DND-41 (cell line): ENCODE data around the gene SLC25A14.
"Not testable (repeated sequence)": the region's sequence is repeated elsewhere in the genome, so short reads cannot be mapped to it uniquely, and the experiment has no call there.

Experiments
- ATAC-seq: fragments of 200-7000 bp; cut with Tn5 transposase; 3 replicates; pipeline ENCODE4 v1.9.1; 2021; ENCODE audit warnings: low read depth; ENCODE audit not compliant: insufficient read depth
- DNase-seq: peaks from one replicate; pipeline ENCODE4 v3.0.0-alpha.2; 2020
- H2AFZ ChIP-seq: 2 replicates; pipeline ENCODE4 v1.6.0; 2012; ENCODE audit warnings: low read depth, low read length
- H3K27ac ChIP-seq: 2 replicates; pipeline ENCODE4 v1.5.1; 2012; ENCODE audit warnings: low read length, inconsistent platforms
- H3K27me3 ChIP-seq: fragments of 200-600 bp; sonication (generic); 2 replicates; pipeline ENCODE4 v1.6.0; 2012; ENCODE audit warnings: low read length, mild to moderate bottlenecking, inconsistent platforms; ENCODE audit not compliant: insufficient read depth, poor library complexity
- H3K36me3 ChIP-seq: 2 replicates; pipeline ENCODE4 v1.5.1; 2012; ENCODE audit warnings: low read length, inconsistent platforms; ENCODE audit not compliant: insufficient read depth
- H3K4me1 ChIP-seq: 2 replicates; pipeline ENCODE4 v1.5.1; 2012; ENCODE audit warnings: mild to moderate bottlenecking, low read length; ENCODE audit not compliant: insufficient read depth
- H3K4me2 ChIP-seq: 2 replicates; pipeline ENCODE4 v1.6.0; 2012; ENCODE audit warnings: mild to moderate bottlenecking, moderate library complexity, low read length, inconsistent platforms; ENCODE audit not compliant: insufficient read depth
- H3K4me3 ChIP-seq, 2 experiments: fragments of 200-600 bp in 1 of 2; shearing (Covaris generic) in 1 of 2; 2 replicates each; pipeline ENCODE4 v1.5.1; 2012 to 2016; ENCODE audit warnings: inconsistent platforms in 2 of 2, low read length in 2 of 2, mild to moderate bottlenecking in 2 of 2, low read depth in 1 of 2, moderate library complexity in 1 of 2
- H3K79me2 ChIP-seq: 2 replicates; pipeline ENCODE4 v1.6.0; 2012; ENCODE audit warnings: low read length, inconsistent platforms; ENCODE audit not compliant: insufficient read depth
- H3K9ac ChIP-seq: 2 replicates; pipeline ENCODE4 v1.6.0; 2012; ENCODE audit warnings: low read depth, mild to moderate bottlenecking, inconsistent platforms, low read length, moderate library complexity
- H3K9me3 ChIP-seq: 2 replicates; pipeline ENCODE4 v1.5.1; 2012; ENCODE audit warnings: low read length, moderate library complexity, mild to moderate bottlenecking, inconsistent platforms; ENCODE audit not compliant: insufficient read depth, severe bottlenecking
- H4K20me1 ChIP-seq: 2 replicates; pipeline ENCODE4 v1.6.0; 2012; ENCODE audit warnings: low read length; ENCODE audit not compliant: insufficient read depth
- EZH2 ChIP-seq: IDR thresholded peaks from 3 replicates; pipeline ENCODE4 v1.6.1; 2012; ENCODE audit warnings: borderline replicate concordance, low read depth, mild to moderate bottlenecking, moderate library complexity, low read length, inconsistent platforms; ENCODE audit not compliant: severe bottlenecking
- TF ChIP-seq, protein P1 (sequence below): IDR thresholded peaks from 2 replicates; pipeline ENCODE4 v1.5.1; 2012; ENCODE audit warnings: borderline replicate concordance, low read length, moderate library complexity, mild to moderate bottlenecking; ENCODE audit not compliant: poor library complexity, severe bottlenecking; ENCODE audit errors: extremely low read depth

SLC25A14 gene

DNA sequence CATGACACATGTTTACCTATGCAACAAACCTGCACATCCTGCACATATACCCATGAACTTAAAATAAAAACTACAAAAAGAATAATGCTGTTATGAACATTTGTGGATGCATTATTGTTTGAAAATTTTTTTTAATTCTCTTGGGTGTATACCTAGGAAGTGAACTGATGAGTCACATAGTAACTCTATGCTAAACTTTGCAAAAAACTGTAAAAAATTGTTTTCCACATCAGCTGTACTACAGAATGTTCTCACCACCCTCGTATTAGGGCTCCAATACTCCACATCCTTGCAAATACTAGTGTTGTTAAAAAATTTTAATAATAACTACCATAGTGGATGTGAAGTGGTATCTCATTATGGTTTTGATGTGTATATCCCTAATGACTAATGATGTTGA, 37.7 kb upstream of the SLC25A14 start:
- TF ChIP-seq, protein P1, sequence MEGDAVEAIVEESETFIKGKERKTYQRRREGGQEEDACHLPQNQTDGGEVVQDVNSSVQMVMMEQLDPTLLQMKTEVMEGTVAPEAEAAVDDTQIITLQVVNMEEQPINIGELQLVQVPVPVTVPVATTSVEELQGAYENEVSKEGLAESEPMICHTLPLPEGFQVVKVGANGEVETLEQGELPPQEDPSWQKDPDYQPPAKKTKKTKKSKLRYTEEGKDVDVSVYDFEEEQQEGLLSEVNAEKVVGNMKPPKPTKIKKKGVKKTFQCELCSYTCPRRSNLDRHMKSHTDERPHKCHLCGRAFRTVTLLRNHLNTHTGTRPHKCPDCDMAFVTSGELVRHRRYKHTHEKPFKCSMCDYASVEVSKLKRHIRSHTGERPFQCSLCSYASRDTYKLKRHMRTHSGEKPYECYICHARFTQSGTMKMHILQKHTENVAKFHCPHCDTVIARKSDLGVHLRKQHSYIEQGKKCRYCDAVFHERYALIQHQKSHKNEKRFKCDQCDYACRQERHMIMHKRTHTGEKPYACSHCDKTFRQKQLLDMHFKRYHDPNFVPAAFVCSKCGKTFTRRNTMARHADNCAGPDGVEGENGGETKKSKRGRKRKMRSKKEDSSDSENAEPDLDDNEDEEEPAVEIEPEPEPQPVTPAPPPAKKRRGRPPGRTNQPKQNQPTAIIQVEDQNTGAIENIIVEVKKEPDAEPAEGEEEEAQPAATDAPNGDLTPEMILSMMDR, result no peak
- no peak for TF ChIP-seq EZH2
- H4K20me1 ChIP-seq, result no peaks in the 10 kb centered on the region
- no peak overlapping the region for H3K9ac ChIP-seq
- H2AFZ ChIP-seq, result no peak overlapping the region
- no peaks in the 10 kb centered on the region for H3K79me2 ChIP-seq
- no peak overlapping the region for H3K4me3 ChIP-seq
- H3K4me1 ChIP-seq, result no peaks in the 10 kb centered on the region
- ATAC-seq, result no peak
- H3K36me3 ChIP-seq, result no peaks in the 10 kb centered on the region
- no peaks in the 10 kb centered on the region for H3K9me3 ChIP-seq
- no peak for DNase-seq
- no peak overlapping the region for H3K4me2 ChIP-seq
- H3K27ac ChIP-seq, result no peak overlapping the region
- no peaks in the 10 kb centered on the region for H3K27me3 ChIP-seq

DNA sequence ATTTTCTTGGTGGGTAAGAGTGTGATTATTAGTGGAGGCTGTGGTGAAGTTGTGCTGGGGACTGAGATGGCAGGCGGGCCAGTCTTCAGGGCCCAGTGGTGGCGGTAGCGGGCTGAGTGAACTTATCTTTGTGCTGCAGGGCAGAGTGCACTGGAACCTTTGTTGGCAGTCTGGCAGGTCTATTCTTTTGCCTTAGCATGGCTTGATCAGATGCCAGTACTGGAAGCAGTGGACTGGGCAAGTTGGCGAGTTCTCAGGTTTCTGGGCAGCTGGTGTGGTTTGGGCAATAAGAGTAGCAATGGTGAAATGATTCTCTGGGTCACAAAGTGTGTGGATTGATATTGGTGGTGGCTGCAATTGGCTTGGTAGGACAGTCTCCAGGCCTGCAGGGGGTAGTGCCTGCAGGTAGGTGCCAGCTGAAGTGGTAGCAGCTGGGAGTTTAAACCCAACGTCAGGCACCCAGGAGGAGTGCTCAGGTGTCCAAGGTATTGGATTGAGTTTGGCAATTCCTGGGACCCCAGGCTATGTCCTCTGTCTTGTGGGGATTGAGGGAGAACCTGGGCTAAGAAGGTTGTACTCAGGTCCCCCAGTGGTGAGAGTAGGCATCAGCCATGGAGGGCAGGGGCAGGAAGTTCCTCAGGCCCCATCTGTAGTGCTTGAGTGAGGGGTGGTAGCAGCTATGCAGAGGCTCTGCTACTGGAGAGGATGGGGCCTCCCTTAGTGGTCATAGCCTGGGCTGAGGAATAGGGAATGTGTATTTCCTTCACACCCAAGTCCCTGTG, 34.9 kb upstream of the SLC25A14 start:
- no peak overlapping the region for H3K9ac ChIP-seq
- no peaks in the 10 kb centered on the region for H3K4me1 ChIP-seq
- no peak for TF ChIP-seq EZH2
- TF ChIP-seq, protein P1, result no peak
- ATAC-seq, result no peak
- no peak overlapping the region for H3K4me3 ChIP-seq
- DNase-seq, result no peak
- H3K4me2 ChIP-seq, result no peak overlapping the region
- H2AFZ ChIP-seq, result no peak overlapping the region
- H3K27me3 ChIP-seq, result no peaks in the 10 kb centered on the region
- no peaks in the 10 kb centered on the region for H3K9me3 ChIP-seq
- H3K79me2 ChIP-seq, result no peaks in the 10 kb centered on the region
- no peaks in the 10 kb centered on the region for H4K20me1 ChIP-seq
- H3K36me3 ChIP-seq, result no peaks in the 10 kb centered on the region
- no peak overlapping the region for H3K27ac ChIP-seq

DNA sequence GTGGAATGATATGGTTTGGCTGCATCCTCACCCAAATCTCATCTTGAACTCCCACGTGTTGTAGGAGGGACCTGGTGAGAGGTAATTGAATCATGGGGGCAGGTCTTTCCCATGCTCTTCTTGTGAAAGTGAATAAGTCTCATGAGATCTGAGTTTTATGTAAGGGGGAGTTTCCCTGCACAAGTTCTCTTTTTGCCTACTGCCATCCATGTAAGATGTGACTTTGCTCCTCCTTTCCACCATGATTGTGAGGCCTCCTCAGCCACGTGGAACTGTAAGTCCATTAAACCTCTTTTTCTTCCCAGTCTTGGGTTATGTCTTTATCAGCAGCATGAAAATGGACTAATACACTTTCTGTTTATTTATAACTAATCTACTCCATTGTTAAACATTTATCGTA, 19.8 kb upstream of the SLC25A14 start:
- H3K4me1 ChIP-seq, H2AFZ ChIP-seq, H3K36me3 ChIP-seq, H3K27me3 ChIP-seq, H4K20me1 ChIP-seq, DNase-seq, H3K4me3 ChIP-seq, H3K79me2 ChIP-seq, H3K4me2 ChIP-seq, H3K27ac ChIP-seq, H3K9ac ChIP-seq, H3K9me3 ChIP-seq, ATAC-seq: not testable (repeated sequence)

DNA sequence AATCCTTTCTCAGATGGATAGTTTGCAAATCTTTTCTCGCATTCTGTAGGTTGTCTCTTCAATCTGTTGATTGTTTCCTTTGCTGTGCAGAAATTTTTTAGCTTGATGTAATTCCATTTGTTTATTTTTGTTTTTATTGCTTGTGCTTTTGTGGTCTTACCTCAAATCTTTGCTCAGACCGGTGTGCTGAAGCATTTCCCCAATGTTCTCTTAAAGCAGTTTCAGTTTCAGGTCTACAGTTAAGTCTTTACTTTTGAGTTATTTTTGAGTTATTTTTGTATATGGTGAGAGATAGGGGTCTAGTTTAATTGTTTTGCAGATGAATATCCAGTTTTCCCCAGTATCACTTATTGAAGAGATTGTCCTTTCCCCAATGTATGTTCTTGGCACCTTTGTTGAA, 18.2 kb upstream of the SLC25A14 start:
- Histone ChIP-seq H3K4me3 (no peak overlapping the region), H2AFZ (no peak overlapping the region), H3K27me3 (no peaks in the 10 kb centered on the region), H3K27ac (no peak overlapping the region), H4K20me1 (no peaks in the 10 kb centered on the region), H3K79me2 (no peaks in the 10 kb centered on the region), H3K4me2 (no peak overlapping the region), H3K9me3 (no peaks in the 10 kb centered on the region), H3K36me3 (no peaks in the 10 kb centered on the region), H3K9ac (no peak overlapping the region), H3K4me1 (no peaks in the 10 kb centered on the region)
- no peak for DNase-seq
- TF ChIP-seq, protein P1, result no peak
- no peak for TF ChIP-seq EZH2
- no peak for ATAC-seq
